NCI-H2081 (cell line): ENCODE results near the gene RRM1.

Source experiments
- DNase-seq, 2 experiments: peaks; one replicate each; lab custom pipeline; 2025; lab: John Stamatoyannopoulos, UW

The RRM1 gene

DNA sequence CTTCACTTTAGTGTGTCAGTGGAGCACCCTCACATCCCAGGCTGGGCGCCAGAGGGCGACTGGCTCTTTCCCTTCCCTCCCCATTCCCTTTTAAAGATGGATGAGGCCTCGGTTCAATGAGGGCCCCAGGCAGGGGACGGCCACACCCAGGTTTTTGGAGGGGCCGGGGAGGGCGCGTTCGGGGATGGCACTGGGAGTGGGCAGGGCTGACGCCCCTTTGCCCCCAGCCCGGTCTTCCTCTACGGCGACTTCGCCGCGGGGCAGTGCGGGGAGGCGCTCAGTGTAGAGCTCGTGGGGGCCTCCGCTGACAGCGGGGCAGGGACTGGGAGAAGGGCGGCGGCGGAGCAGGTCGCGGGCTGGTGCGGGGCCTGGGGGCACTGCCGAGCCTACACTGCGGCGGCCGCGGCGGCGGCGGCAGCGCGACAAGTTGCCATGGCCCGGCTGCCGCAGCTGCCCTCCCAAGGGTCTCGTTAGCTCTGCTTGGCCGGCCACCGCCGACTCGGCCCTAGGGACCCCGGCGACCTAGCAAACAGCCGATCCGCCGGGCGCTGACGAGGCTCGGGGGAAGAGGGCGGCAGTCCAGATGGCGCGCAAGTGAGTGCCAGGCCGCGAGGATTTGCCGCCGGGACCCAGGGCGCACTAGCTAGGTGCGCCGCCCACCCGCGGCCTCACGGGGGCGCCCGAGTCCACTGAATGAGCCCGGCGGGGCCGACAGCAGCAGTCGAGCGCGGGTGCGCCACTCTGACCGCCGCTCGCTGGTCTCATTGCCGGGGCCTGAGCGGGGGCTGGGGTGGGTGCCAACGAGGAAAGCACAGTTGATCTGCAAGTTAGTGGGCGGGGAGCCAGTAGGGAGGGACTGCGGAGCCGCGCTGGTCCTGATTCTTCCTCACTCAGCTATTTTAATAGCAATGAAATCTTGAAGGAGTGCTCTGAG, 92.7 kb downstream of the RRM1 start:
- DNase-seq = peak; percentile 69 to 73
